Esophagus muscularis mucosa (tissue), 4 donors: ENCODE data around the gene AKT3.

ENCODE experiments used
- EP300 ChIP-seq: sonication (generic); formaldehyde crosslinking; IDR thresholded peaks from one replicate; pipeline ENCODE4 v1.6.1; 2017; ENCODE audit warnings: antibody characterized with exemption
- POLR2A ChIP-seq: fragments of 450-650 bp; IDR thresholded peaks from one replicate; pipeline ENCODE4 v1.6.1; 2017; ENCODE audit warnings: antibody characterized with exemption, moderate library complexity, mild to moderate bottlenecking, low read depth
- POLR2AphosphoS5 ChIP-seq, 2 donors: sonication (generic); formaldehyde crosslinking; IDR thresholded peaks; one replicate each; pipeline ENCODE4 v1.6.1; 2017; ENCODE audit warnings: antibody characterized with exemption in 2 of 2
- TF ChIP-seq, protein P1 (sequence below), 3 experiments: fragments of 200-600 bp in 2 of 3; fragments of 450-650 bp in 1 of 3; sonication (generic) in 2 of 3; IDR thresholded peaks; one replicate each; pipeline ENCODE4 v1.5.1; 2017 to 2019; ENCODE audit warnings: antibody characterized with exemption in 3 of 3, mild to moderate bottlenecking in 2 of 3, moderate library complexity in 1 of 3

DNA sequence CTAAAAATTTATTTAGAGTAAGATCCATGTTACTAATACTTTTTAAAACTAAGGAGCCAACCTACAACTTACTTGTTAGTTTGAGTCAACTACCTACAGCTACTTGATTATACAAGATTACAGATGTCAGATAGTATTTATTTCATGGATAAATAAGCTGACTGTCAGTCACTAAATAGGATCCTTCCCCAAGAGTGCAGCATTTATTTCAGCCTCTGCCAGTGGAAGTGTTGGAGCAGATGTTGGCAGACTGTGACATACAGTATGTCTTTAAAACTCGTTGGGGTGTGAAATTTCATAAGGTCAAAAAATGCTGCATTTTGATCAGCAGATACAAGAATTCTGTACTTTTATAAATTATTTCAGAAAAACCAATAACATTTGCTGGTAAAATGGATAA lies 156.2 kb downstream of the AKT3 start:
- TF ChIP-seq POLR2A = no peak
- TF ChIP-seq, protein P1, sequence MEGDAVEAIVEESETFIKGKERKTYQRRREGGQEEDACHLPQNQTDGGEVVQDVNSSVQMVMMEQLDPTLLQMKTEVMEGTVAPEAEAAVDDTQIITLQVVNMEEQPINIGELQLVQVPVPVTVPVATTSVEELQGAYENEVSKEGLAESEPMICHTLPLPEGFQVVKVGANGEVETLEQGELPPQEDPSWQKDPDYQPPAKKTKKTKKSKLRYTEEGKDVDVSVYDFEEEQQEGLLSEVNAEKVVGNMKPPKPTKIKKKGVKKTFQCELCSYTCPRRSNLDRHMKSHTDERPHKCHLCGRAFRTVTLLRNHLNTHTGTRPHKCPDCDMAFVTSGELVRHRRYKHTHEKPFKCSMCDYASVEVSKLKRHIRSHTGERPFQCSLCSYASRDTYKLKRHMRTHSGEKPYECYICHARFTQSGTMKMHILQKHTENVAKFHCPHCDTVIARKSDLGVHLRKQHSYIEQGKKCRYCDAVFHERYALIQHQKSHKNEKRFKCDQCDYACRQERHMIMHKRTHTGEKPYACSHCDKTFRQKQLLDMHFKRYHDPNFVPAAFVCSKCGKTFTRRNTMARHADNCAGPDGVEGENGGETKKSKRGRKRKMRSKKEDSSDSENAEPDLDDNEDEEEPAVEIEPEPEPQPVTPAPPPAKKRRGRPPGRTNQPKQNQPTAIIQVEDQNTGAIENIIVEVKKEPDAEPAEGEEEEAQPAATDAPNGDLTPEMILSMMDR (IDR thresholded peaks at IDR 0.05) = no peak
- no peak for TF ChIP-seq EP300
- TF ChIP-seq POLR2AphosphoS5 (IDR thresholded peaks at IDR 0.05) = no peak
